Measurements from ENCODE around the gene C1orf116.

Gene C1orf116

DNA sequence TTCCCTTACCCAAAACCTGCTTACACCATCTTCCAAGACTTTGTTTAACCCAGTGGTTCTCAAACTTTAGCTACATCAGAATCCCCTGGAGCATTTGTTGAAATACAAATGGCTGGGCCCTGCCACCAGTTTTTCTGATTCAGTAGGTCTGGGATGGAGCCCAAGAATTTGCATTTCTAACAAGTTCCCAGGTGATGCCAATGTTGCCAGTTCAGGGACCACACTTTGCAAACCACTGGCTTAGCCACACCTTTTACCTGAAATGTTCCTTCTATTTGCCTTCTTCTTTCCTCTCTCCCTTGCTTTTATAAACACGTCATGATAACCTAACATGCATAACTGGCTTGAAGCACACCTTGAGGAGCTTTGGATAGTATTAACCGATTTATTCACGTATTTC, 46.2 kb downstream of the C1orf116 start:
- no peak for DNase-seq

GRCh38 chr1:206985162-206985749, 47.3 kb downstream of the C1orf116 start:
- DNase-seq = no peak

DNA sequence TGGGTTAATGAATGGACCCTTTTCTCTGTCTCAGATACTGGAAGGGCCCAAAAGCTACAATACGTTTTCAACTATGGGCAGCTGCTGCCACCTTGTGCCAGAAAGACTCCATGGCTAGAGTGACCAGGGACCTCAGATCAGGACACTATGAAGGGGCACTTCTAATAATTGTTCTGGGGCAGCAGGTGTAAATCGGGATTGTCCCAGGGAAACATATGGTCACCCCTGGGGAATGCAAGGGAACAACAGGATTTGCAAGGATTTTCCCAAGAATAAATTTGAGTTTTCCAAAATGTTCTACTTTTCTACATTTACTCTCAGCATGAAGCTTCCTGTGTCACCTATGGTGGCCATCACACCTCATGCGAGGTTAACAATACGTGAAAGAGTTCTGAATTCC, 50.3 kb downstream of the C1orf116 start:
- peak; percentile 48 for DNase-seq

GRCh38 chr1:206979379-206980043, 53.0 kb downstream of the C1orf116 start:
- DNase-seq = no peak

GRCh38 chr1:206978259-206978658, 54.3 kb downstream of the C1orf116 start:
- no peak for DNase-seq

DNA sequence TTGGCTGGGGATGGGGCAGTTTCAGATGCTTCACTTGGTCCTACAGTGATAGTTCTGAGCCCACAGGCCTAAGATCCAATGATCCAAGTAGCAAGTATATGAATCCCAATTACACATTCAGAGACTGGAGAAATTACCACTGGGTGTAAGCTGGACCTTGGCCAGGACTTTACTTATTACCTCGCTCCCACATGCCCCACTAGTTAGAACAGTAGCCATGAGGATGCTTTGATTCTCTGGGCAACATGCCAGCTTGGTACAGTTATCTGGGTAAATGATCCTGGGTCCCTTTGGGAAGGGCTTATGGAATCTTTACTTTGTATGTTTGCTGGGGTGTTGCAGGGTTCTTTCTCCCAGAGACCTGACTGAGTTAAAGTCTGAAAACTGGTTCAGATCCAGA, 57.2 kb downstream of the C1orf116 start:
- DNase-seq = no peak

DNA sequence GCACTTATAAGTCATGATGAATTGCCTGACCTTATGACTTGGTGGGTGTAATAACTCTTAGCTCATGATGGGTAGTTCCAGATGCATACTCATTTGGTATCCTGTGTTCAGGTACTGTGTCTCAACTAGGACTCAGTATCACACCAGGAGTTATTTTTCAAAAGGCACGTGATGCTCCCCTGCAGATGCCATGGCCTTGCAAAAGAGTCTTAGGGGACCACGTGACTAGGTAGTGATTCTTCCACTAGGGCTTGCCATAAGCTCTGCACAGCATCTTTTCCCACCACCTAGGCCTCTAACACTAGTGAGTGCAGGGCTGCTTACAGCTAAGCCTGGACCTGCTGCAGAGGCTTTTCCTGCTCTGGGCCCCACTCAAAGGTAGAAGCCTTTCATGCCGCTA, 58.4 kb downstream of the C1orf116 start:
- no peak for DNase-seq

- no peak for DNase-seq
Observed at GRCh38 chr1:206972728-206973127, 59.8 kb downstream of the C1orf116 start.

- DNase-seq = no peak
Observed at GRCh38 chr1:206971029-206971655, 61.4 kb downstream of the C1orf116 start.

GRCh38 chr1:206970446-206970845, 62.1 kb downstream of the C1orf116 start, which contains the start of gene FCAMR:
FCAMR (minus strand) TSS chr1:206970460; CDS start chr1:206970125, 335 bp downstream.
- no peak for DNase-seq

- DNase-seq = no peak
Observed at GRCh38 chr1:206969090-206969489, 63.5 kb downstream of the C1orf116 start.

All from activated CD4-positive, alpha-beta T cell treated with anti-CD3 and anti-CD28 coated beads for 1 hour (primary cell).